IMR-90 (cell line): ENCODE measurements around the gene PPM1F. TPM values are rescaled to one million over a fixed set of nuclear protein-coding genes. Genes with fewer than 3 reads are reported as not detected.
A peak's percentile ranks its signal among the peaks of the same experiment; 100 is the strongest.

ENCODE experiments used
- ATAC-seq: fragments of 200-7000 bp; cut with Tn5 transposase; 2 replicates; pipeline ENCODE4 v1.9.1; 2020; ENCODE audit warnings: low read depth, mild to moderate bottlenecking, moderate library complexity
- BruUV-seq: library from RNA; stranded (reverse); fragments of 400-500 nt; replicated peaks from 2 replicates; lab custom pipeline; 2021; lab: Mats Ljungman, UMichigan
- CTCF ChIA-PET: fragments of 300-600 bp; formaldehyde crosslinking; extraction: SDS; loops from one replicate; lab custom pipeline; 2021; ENCODE audit warnings: antibody characterized with exemption; lab: Yijun Ruan, JAX
- POLR2A ChIA-PET: fragments of 300-600 bp; sonication (Branson Sonifier 250); formaldehyde crosslinking; loops from one replicate; lab custom pipeline; 2022; ENCODE audit warnings: antibody characterized with exemption; ENCODE audit not compliant: unreplicated experiment; lab: Charles Lee
- DNase-seq: peaks from one replicate; pipeline ENCODE4 v3.0.0; 2013
- H2AFZ ChIP-seq: replicated peaks from 2 replicates; pipeline ENCODE3; 2013; ENCODE audit warnings: low read length, mild to moderate bottlenecking; ENCODE audit not compliant: poor library complexity
- H2AK5ac ChIP-seq: 2 replicates; pipeline ENCODE4 v1.6.1; 2013; ENCODE audit warnings: low read depth, low read length, inconsistent platforms
- H2AK9ac ChIP-seq: replicated peaks from 2 replicates; pipeline ENCODE3; 2013; ENCODE audit warnings: mild to moderate bottlenecking, low read depth, low read length, moderate library complexity; ENCODE audit not compliant: poor library complexity
- H2BK120ac ChIP-seq: 2 replicates; pipeline ENCODE4 v1.6.1; 2013; ENCODE audit warnings: low read depth, low read length, inconsistent platforms
- H2BK15ac ChIP-seq: 3 replicates; pipeline ENCODE4 v1.6.1; 2013; ENCODE audit warnings: low read depth, low read length, inconsistent platforms
- H2BK20ac ChIP-seq: 2 replicates; pipeline ENCODE4 v1.6.1; 2013; ENCODE audit warnings: low read depth, mild to moderate bottlenecking, inconsistent platforms, low read length, moderate library complexity
- H2BK5ac ChIP-seq: 2 replicates; pipeline ENCODE4 v1.6.1; 2013; ENCODE audit warnings: mild to moderate bottlenecking, low read depth, low read length, inconsistent platforms; ENCODE audit not compliant: poor library complexity, severe bottlenecking
- H3K14ac ChIP-seq: replicated peaks from 2 replicates; pipeline ENCODE4 v1.6.1; 2013; ENCODE audit warnings: low read depth, low read length, inconsistent platforms
- H3K18ac ChIP-seq: 2 replicates; pipeline ENCODE4 v1.6.1; 2013; ENCODE audit warnings: low read depth, low read length, control low read depth
- H3K23ac ChIP-seq: 2 replicates; pipeline ENCODE4 v1.6.1; 2013; ENCODE audit warnings: low read depth, low read length, inconsistent platforms
- H3K27ac ChIP-seq: 2 replicates; pipeline ENCODE4 v1.5.1; 2013; ENCODE audit warnings: mild to moderate bottlenecking, control low read depth, low read length; ENCODE audit not compliant: insufficient read depth
- H3K27me3 ChIP-seq: 2 replicates; pipeline ENCODE4 v1.6.1; 2013; ENCODE audit warnings: low read length; ENCODE audit not compliant: control insufficient read depth, insufficient read depth
- H3K36me3 ChIP-seq: 2 replicates; pipeline ENCODE4 v1.6.1; 2013; ENCODE audit warnings: low read length, mixed read lengths; ENCODE audit not compliant: control insufficient read depth, insufficient read depth
- H3K4ac ChIP-seq: 2 replicates; pipeline ENCODE4 v1.6.1; 2013; ENCODE audit warnings: low read depth, low read length, inconsistent platforms
- H3K4me1 ChIP-seq: 2 replicates; pipeline ENCODE4 v1.6.1; 2013; ENCODE audit warnings: low read length, mixed read lengths; ENCODE audit not compliant: control insufficient read depth, insufficient read depth
- H3K4me2 ChIP-seq: 2 replicates; pipeline ENCODE4 v1.6.1; 2013; ENCODE audit warnings: low read depth, mild to moderate bottlenecking, control low read depth, low read length, moderate library complexity
- H3K4me3 ChIP-seq: 2 replicates; pipeline ENCODE4 v1.5.1; 2013; ENCODE audit warnings: low read depth, mild to moderate bottlenecking, control low read depth, low read length, moderate library complexity; ENCODE audit not compliant: insufficient read depth
- H3K56ac ChIP-seq: 2 replicates; pipeline ENCODE4 v1.6.1; 2013; ENCODE audit warnings: low read length, inconsistent platforms; ENCODE audit not compliant: insufficient read depth; ENCODE audit errors: extremely low read depth
- H3K79me1 ChIP-seq, 2 experiments: 2 replicates each; pipeline ENCODE4 v1.6.1; 2013; ENCODE audit warnings: low read length in 2 of 2, inconsistent platforms in 1 of 2, low read depth in 1 of 2
- H3K9ac ChIP-seq: 2 replicates; pipeline ENCODE4 v1.6.1; 2013; ENCODE audit warnings: low read depth, low read length, control low read depth
- H3K9me1 ChIP-seq: 2 replicates; pipeline ENCODE4 v1.6.1; 2013; ENCODE audit warnings: low read length, inconsistent platforms; ENCODE audit not compliant: insufficient read depth
- H3K9me3 ChIP-seq: 2 replicates; pipeline ENCODE4 v1.6.1; 2013; ENCODE audit warnings: low read length; ENCODE audit not compliant: control insufficient read depth, insufficient read depth
- H4K20me1 ChIP-seq: 2 replicates; pipeline ENCODE4 v1.6.1; 2013; ENCODE audit warnings: low read length, inconsistent platforms; ENCODE audit not compliant: insufficient read depth
- H4K5ac ChIP-seq: 2 replicates; pipeline ENCODE4 v1.6.1; 2013; ENCODE audit warnings: mild to moderate bottlenecking, low read depth, low read length, control low read depth
- H4K8ac ChIP-seq, 2 experiments: 2 replicates each; pipeline ENCODE4 v1.6.1; 2013; ENCODE audit warnings: low read depth in 2 of 2, low read length in 2 of 2, control low read depth in 1 of 2, inconsistent platforms in 1 of 2
- H4K91ac ChIP-seq: 2 replicates; pipeline ENCODE4 v1.6.1; 2013; ENCODE audit warnings: low read depth, low read length, inconsistent platforms; ENCODE audit not compliant: insufficient read depth
- CEBPB ChIP-seq: IDR thresholded peaks from 2 replicates; pipeline ENCODE4 v1.6.1; 2012; ENCODE audit warnings: low read depth, low read length, improper control_type of control experiment
- CHD1 ChIP-seq: IDR thresholded peaks from 2 replicates; pipeline ENCODE4 v1.6.1; 2012; ENCODE audit warnings: low read depth, low read length, improper control_type of control experiment
- MAFK ChIP-seq: IDR thresholded peaks from 2 replicates; pipeline ENCODE4 v1.6.1; 2012; ENCODE audit warnings: low read depth, low read length, improper control_type of control experiment
- MAZ ChIP-seq: IDR thresholded peaks from 2 replicates; pipeline ENCODE4 v1.6.1; 2012; ENCODE audit warnings: low read depth, mild to moderate bottlenecking, low read length, improper control_type of control experiment, moderate library complexity, borderline replicate concordance
- NFE2L2 ChIP-seq: fragments of 150-350 bp; IDR thresholded peaks from 2 replicates; pipeline ENCODE4 v1.6.1; 2016; ENCODE audit warnings: low read depth, mild to moderate bottlenecking, low read length
- RAD21 ChIP-seq: IDR thresholded peaks from 2 replicates; pipeline ENCODE4 v1.6.1; 2012; ENCODE audit warnings: low read length, improper control_type of control experiment
- SMC3 ChIP-seq: fragments of 150-350 bp; IDR thresholded peaks from 2 replicates; pipeline ENCODE4 v1.6.1; 2016; ENCODE audit warnings: low read depth, mild to moderate bottlenecking, antibody characterized with exemption, low read length, moderate library complexity
- WGBS, 2 experiments: methylation state at CpG; one replicate each; pipeline versions ENCODE4 v1.1.5 to v1.1.7; 2013; ENCODE audit warnings: missing lambda C conversion rate in 2 of 2; ENCODE audit not compliant: insufficient read length in 1 of 2; ENCODE audit errors: extremely low coverage in 2 of 2; 5-methylcytosine and 5-hydroxymethylcytosine counted together
- dilution Hi-C: fragments of 300-500 bp; cut with HindIII; formaldehyde crosslinking; loops from one replicate; pipeline ENCODE4 v1.14.3; 2018; ENCODE audit warnings: low sequenced_read_pairs; ENCODE audit not compliant: unreplicated experiment
- in situ Hi-C: fragments of 300-500 bp; cut with MboI; formaldehyde crosslinking; loops from 3 replicates; pipeline ENCODE4 v1.14.3; 2019; ENCODE audit warnings: low sequenced_read_pairs, inconsistent platforms, mixed read lengths
- intact Hi-C: fragments of 100-400 bp; cut with micrococcal nuclease; formaldehyde crosslinking; loops from 2 replicates; pipeline ENCODE4 v1.10.0; 2022
- polyA plus RNA-seq, 3 experiments: library from polyadenylated mRNA; depleted of rRNA; stranded (reverse); fragments of >200 nt; gene quantifications; 2 replicates each; pipeline ENCODE4 v1.2.3, GENCODE V29; 2012; ENCODE audit warnings: low replicate concordance in 1 of 3
- total RNA-seq: library from RNA; depleted of rRNA; stranded (reverse); fragments of >200 nt; gene quantifications from 2 replicates; pipeline ENCODE4 v1.2.3, GENCODE V29; 2012
- TF ChIP-seq, protein P1 (sequence below): fragments of 150-350 bp; IDR thresholded peaks from 2 replicates; pipeline ENCODE4 v1.6.1; 2016; ENCODE audit warnings: low read depth, mild to moderate bottlenecking, low read length, moderate library complexity, borderline replicate concordance
- TF ChIP-seq, protein P2 (sequence below): conservative IDR thresholded peaks from 2 replicates; pipeline ENCODE4 v1.5.1; 2012; ENCODE audit warnings: mild to moderate bottlenecking, low read depth, low read length, improper control_type of control experiment
- TF ChIP-seq, protein P3 (sequence below): fragments of 150-350 bp; IDR thresholded peaks from 2 replicates; pipeline ENCODE4 v1.6.1; 2017; ENCODE audit warnings: mild to moderate bottlenecking, antibody characterized with exemption, low read length, low read depth

The PPM1F gene
- total and polyA plus RNA-seq, 2 of the 4 experiments (the other 2 are of a cell fraction): 20.8 to 30.3 TPM

DNA sequence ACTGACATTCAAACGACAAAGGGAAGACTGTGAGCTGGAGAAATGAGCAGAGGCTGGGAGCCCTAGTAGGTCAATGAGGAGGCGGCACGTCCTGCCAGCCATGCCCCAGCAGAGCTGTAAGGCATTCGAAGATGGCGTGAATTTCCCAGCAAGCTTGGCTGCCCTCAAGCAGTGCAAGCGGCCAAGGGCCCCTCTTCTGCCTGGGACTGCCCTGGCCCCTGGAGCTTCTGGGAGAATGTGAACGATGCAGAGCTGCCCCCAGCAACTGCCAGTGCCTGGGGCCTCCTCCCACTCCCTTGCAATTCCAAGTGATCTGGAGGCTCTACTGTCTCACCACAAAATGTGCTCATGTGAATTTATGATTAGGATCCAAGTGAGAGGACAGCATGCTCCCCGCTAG is 4.3 kb downstream of the PPM1F start:
- H3K9ac ChIP-seq: no peak overlapping the region
- no peak overlapping the region for H3K4ac ChIP-seq
- 0 out of 2 replicates have a peak overlapping the region, but pooled peaks have one; percentile 2 for H4K91ac ChIP-seq
- no peak for TF ChIP-seq CHD1
- no peak for TF ChIP-seq MAZ
- no peak for TF ChIP-seq SMC3
- no peak for TF ChIP-seq NFE2L2
- TF ChIP-seq RAD21: no peak
- TF ChIP-seq, protein P1, sequence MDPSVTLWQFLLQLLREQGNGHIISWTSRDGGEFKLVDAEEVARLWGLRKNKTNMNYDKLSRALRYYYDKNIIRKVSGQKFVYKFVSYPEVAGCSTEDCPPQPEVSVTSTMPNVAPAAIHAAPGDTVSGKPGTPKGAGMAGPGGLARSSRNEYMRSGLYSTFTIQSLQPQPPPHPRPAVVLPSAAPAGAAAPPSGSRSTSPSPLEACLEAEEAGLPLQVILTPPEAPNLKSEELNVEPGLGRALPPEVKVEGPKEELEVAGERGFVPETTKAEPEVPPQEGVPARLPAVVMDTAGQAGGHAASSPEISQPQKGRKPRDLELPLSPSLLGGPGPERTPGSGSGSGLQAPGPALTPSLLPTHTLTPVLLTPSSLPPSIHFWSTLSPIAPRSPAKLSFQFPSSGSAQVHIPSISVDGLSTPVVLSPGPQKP: no peak
- no peak for TF ChIP-seq MAFK
- TF ChIP-seq, protein P2, sequence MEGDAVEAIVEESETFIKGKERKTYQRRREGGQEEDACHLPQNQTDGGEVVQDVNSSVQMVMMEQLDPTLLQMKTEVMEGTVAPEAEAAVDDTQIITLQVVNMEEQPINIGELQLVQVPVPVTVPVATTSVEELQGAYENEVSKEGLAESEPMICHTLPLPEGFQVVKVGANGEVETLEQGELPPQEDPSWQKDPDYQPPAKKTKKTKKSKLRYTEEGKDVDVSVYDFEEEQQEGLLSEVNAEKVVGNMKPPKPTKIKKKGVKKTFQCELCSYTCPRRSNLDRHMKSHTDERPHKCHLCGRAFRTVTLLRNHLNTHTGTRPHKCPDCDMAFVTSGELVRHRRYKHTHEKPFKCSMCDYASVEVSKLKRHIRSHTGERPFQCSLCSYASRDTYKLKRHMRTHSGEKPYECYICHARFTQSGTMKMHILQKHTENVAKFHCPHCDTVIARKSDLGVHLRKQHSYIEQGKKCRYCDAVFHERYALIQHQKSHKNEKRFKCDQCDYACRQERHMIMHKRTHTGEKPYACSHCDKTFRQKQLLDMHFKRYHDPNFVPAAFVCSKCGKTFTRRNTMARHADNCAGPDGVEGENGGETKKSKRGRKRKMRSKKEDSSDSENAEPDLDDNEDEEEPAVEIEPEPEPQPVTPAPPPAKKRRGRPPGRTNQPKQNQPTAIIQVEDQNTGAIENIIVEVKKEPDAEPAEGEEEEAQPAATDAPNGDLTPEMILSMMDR: no peak
- TF ChIP-seq, protein P3, sequence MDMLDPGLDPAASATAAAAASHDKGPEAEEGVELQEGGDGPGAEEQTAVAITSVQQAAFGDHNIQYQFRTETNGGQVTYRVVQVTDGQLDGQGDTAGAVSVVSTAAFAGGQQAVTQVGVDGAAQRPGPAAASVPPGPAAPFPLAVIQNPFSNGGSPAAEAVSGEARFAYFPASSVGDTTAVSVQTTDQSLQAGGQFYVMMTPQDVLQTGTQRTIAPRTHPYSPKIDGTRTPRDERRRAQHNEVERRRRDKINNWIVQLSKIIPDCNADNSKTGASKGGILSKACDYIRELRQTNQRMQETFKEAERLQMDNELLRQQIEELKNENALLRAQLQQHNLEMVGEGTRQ: no peak
- no peak for TF ChIP-seq CEBPB
- no peak overlapping the region for H3K56ac ChIP-seq
- intact Hi-C loops (no loop called here), dilution Hi-C loops (no loop called here), in situ Hi-C loops (no loop called here)
- H2BK5ac ChIP-seq: no peak overlapping the region
- DNase-seq (no peak), ATAC-seq (no peak)
- H3K4me1 ChIP-seq: peaks cover 17% of the 10 kb centered on the region
- H4K20me1 ChIP-seq: peaks cover 5% of the 10 kb centered on the region
- no peak overlapping the region for H3K4me2 ChIP-seq
- no peak overlapping the region for H2BK15ac ChIP-seq
- POLR2A ChIA-PET: no interaction called here
- H4K5ac ChIP-seq: no peak overlapping the region
- H3K79me1 ChIP-seq: peaks cover 34 to 86% of the 10 kb centered on the region in 2 experiments
- H2AK5ac ChIP-seq: no peak overlapping the region; the same call in 1 of the 2 replicates
- H3K18ac ChIP-seq: no peak overlapping the region
- H3K9me3 ChIP-seq: no peaks in the 10 kb centered on the region
- no peaks in the 10 kb centered on the region for H3K27me3 ChIP-seq
- no peak overlapping the region for H2BK120ac ChIP-seq
- H3K9me1 ChIP-seq: peaks cover 18% of the 10 kb centered on the region; the same call in 1 of the 2 replicates
- H3K4me3 ChIP-seq: no peak overlapping the region
- no peak overlapping the region for H2AFZ ChIP-seq
- no peak overlapping the region for H2BK20ac ChIP-seq
- no peak overlapping the region for H2AK9ac ChIP-seq
- H3K23ac ChIP-seq: no peak overlapping the region
- BruUV-seq: no TSS peak
- H4K8ac ChIP-seq: no peak overlapping the region
- H3K27ac ChIP-seq: no peak overlapping the region
- CTCF ChIA-PET: interaction anchor here (1.0 kb wide), 1 partner anchor 10 kb away, joined by 3 read pairs; no protein-coding TSS in a partner anchor
- 80% methylated on average over 1 of the region's 8 CpGs; no CpG with 5 or more reads in 1 of the 2 experiments for WGBS, 2 experiments
- peaks cover 18% of the 10 kb centered on the region for H3K36me3 ChIP-seq
- no peak overlapping the region for H3K14ac ChIP-seq
